Subcutaneous adipose tissue (tissue), 4 donors: ENCODE measurements around the gene TNS3. TPM values are rescaled to one million over a fixed set of nuclear protein-coding genes. Genes with fewer than 3 reads are reported as not detected.

Experiments used
- CTCF ChIP-seq: fragments of 450-650 bp; IDR thresholded peaks from one replicate; pipeline ENCODE4 v1.5.1; 2016; ENCODE audit warnings: low read depth, mild to moderate bottlenecking, control low read depth, antibody characterized with exemption, moderate library complexity
- total RNA-seq, 4 donors: library from RNA; depleted of rRNA; stranded (reverse); fragments of >200 nt; gene quantifications; one replicate each; pipeline ENCODE4 v1.1.0, GENCODE V29; 2016

TNS3 gene
- total RNA-seq, 4 donors from 2014 or later, result 104 to 137 (median 110) TPM

- TF ChIP-seq CTCF, result no peak
Observed at GRCh38 chr7:47591089-47591654, 9.3 kb upstream of the TNS3 start.

- TF ChIP-seq CTCF, result no peak
Observed at GRCh38 chr7:47588704-47589225, 6.9 kb upstream of the TNS3 start.

DNA sequence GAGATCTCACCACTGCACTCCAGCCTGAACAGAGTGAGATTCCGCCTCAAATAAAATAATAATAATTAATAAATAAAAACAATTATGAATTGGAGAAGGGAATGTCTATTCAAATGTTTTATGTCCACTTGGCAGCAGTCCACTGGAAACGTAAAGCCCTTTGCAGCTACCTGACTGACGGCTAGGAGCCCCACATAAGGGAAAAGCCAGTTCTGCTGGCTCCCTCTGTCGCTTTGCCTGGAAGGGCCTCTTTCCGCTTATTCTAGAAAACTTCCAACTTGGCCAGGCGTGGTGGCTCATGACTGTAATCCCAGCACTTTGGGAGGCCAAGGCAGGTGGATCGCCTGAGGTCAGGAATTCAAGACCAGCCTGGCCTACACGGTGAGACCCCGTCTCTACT lies 6.1 kb upstream of the TNS3 start:
- no peak for TF ChIP-seq CTCF

GRCh38 chr7:47587351-47587750 lies 5.4 kb upstream of the TNS3 start:
- TF ChIP-seq CTCF, result no peak

- TF ChIP-seq CTCF, result no peak
Observed at GRCh38 chr7:47586925-47587324, 5.0 kb upstream of the TNS3 start.

- no peak for TF ChIP-seq CTCF
Observed at GRCh38 chr7:47584536-47584895, 2.6 kb upstream of the TNS3 start.

DNA sequence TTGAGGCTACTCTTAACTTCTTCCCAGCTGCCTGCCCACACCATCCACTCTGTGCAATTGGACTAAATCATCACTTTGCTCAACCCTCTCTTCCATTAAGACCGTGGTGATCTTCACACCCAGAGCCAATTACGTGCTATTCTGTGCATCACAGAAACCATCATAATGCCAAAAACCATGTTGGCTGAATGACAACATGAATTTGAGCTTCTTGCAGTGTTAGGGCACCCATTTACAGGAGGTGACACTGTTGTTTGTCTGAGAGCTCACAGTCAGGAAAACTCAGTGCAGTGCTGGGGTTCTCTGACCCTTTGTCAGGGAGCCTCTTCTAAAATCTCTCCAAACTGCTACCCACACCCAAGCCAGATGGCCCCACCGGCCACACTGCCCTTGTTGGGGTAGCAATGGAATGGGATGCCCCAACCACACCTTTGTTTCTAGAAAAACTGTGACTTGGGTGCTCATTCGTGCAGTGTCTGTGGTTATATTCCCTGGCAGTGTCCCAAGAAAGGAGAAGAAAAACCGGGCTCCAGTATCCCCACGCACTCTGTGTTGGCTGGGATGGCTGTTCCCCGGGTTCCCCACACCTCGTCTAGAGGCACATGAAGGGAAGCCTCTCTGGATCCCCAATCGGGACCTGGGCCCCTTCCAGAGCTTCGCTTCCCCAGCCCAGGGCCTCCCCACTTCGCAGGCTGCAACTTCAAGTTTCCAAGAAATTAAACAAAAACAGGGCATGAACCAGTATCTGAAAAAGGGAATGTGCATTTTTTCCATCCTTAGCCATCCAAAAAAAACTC lies 2.0 kb upstream of the TNS3 start:
- no peak for TF ChIP-seq CTCF
